ENCODE results near the gene ZNF595.
"Not testable (repeated sequence)": the region's sequence is repeated elsewhere in the genome, so short reads cannot be mapped to it uniquely, and the experiment has no call there.

ZNF595 gene

DNA sequence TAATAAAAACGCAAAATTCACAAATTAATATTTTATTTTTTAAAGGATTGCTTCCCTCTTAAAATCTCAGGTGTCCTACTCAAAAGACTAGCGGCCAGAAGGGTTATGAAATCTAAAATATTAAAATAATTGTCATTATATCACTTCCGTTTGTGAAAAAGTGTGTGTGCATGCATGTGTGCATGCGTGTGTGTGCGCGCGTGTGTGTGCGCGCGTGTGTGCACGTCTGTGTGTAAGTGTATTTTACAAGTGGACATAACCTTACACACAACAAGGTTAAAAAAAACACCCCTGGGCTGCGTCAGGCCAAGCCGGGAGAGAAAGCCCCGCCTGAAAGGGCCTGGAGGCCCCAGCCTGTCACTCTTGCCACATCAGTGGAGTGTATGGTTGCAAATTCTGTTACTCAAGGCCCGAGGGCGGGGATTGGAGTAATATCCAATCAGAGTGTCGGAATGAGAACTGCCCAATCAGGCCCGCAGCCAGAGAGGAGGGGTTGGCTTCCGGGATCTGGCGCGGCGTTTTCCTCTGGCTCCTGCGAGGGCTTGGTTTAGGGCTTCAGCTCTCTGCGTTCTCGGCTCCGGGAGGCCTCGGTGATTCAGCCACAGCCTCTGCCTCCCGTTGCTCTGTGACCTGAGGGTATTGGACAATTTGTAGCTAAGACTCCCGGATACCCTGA lies at the start of gene ZNF595:
Gene ZNF595, plus strand, starts transcription at position 518 of the 676 bp plus-strand sequence. CDS start 168 bp downstream, outside the sequence.
- not testable (repeated sequence) for DNase-seq

- DNase-seq, result not testable (repeated sequence)
These were observed 42.9 kb upstream of the ZNF595 start for GRCh38 chr4:9937-10870.

GRCh38 chr4:11095-11815 lies 41.9 kb upstream of the ZNF595 start:
- not testable (repeated sequence) for DNase-seq

DNA sequence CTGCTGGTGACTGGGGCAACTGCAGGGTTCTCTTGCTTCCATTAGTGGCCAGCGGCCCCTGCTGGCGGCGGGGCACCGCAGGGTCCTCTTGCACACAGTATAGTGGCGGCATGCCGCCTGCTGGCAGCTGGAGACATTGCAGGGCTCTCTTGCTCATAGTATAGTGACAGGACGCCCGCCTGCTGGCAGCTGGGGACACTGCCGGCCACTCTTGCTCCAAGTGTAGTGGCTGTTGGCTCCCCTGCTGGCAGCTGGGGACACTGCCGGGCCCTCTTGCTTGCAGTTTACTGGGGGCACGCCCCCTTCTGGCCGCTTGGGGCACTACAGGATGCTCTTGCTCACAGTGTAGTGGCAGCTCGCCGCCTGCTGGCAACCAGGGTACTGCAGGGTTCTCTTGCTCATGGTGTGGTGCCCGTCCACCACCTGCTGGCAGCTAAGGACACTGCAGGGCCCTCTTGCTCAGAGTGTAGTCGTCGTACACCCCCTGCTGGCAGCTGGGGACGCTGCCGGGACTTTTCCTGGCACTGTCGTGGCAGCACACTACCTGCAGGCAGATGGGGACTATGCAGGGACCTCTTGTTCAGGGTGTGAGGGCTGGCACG lies 41.2 kb upstream of the ZNF595 start:
- not testable (repeated sequence) for DNase-seq

DNA sequence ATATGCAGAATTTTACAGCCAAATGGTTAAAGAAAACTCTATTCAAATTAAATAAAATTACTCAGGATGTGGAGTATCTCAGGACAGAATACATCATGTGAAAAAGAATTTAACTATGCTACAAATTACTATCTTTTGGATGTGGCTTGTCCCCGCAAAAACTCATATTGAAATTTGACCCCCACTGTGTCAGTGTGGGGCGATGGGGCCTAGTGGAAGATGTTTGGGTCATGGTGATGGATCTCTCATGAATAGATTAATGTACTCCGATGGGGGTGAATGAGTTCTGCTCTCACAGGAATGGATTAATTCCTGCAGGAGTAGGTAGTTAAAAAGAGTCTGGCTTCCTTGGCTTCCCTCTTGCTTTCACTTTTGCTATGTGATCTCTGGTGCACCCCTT lies 35.0 kb upstream of the ZNF595 start:
- DNase-seq, result not testable (repeated sequence)

DNA sequence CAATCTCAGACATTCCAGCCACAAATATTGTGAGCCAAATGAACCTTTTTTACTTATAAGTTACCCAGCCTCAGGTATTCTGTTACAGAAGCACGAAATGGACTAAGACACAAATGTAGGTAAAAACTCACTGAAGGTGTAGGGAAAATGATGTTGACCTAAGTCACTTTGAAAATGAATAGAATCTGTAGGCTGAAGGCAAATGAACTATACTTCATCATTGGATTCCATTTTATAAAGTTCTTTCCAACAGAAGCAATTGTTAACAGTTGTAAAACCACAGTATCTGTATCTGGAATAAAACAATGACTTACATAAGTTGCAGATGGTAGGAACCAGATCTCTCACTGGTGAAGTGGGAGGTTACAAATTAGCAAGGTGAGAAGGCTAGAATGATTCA lies 34.5 kb upstream of the ZNF595 start:
- DNase-seq, result not testable (repeated sequence)

DNA sequence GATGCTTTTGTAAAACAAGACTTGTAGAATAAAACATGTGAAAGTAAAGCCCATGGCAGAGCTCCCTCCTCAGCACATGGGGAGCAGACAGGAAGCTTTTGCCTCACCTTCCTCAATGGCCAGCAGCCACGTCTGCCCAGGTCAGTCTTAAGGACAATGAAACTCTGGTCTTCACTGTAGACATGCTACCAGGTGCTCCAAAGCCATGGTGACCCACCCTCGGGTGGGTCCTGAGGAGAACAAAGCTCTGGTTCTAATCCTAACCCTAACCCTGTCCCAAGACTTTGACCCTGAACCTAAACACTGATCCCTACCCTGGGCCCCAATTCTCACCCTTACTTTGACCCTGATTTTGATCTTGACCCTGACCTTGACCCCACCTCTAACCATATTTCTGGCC lies 30.2 kb upstream of the ZNF595 start:
- DNase-seq, result not testable (repeated sequence)

GRCh38 chr4:24359-24758 lies 28.8 kb upstream of the ZNF595 start:
- DNase-seq, result not testable (repeated sequence)

- not testable (repeated sequence) for DNase-seq
These were observed 25.6 kb upstream of the ZNF595 start for GRCh38 chr4:27501-27900.

- DNase-seq, result not testable (repeated sequence)
These were observed 24.2 kb upstream of the ZNF595 start for GRCh38 chr4:28767-29542.

GRCh38 chr4:33314-33713 lies 19.8 kb upstream of the ZNF595 start:
- DNase-seq, result not testable (repeated sequence)

- DNase-seq, result not testable (repeated sequence)
These were observed 16.3 kb upstream of the ZNF595 start for GRCh38 chr4:36559-37415.

DNA sequence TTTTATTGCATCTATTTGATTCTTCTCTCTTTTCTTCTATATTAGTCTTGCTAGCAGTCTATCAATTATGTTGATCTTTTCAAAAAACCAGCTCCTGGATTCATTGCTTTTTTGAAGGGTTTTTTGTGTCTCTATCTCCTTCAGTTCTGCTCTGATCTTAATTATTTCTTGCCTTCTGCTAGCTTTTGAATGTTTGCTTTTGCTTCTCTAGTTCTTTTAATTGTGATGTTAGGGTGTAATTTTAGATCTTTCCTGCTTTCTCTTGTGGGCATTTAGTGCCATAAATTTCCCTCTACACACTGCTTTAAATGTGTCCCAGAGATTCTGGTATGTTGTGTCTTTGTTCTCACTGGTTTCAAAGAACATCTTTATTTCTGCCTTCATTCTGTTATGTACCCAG lies 14.9 kb upstream of the ZNF595 start:
- DNase-seq, result not testable (repeated sequence)

- DNase-seq, result not testable (repeated sequence)
These were observed 9.7 kb upstream of the ZNF595 start for GRCh38 chr4:43375-43774.

GRCh38 chr4:51253-51652 lies 1.9 kb upstream of the ZNF595 start:
- not testable (repeated sequence) for DNase-seq

DNA sequence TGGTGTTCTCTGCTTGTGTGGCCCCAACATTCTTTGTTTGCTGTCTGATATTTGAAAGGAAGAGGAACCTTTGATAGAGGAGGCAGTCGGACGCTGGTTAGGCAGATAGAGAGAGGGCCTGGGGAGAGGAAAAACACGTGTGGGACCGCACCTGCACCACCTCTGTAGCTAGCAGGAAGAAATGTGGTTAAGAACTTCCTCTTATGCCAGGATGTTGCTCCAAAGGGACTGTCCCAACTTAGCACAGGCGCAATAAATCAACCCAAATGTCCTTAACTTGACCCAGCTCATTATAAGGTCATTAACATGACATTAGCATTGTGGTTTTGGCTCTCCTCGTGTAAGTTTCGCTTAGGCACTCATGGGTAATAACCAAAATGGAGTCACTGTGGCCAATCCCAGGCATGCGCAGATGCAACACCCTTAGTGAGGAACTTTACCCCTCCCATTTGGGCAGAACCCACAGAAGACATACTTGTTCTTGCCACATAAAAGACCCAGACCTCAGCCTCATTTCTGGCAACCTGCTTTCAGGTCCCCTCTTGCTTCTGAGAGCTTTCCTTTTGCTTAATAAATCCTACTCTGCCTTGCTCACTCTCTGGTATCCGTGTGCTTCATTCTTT lies 1.4 kb upstream of the ZNF595 start:
- not testable (repeated sequence) for DNase-seq

- not testable (repeated sequence) for DNase-seq
These were observed 400 bp downstream of the ZNF595 start for GRCh38 chr4:53521-53920.

DNA sequence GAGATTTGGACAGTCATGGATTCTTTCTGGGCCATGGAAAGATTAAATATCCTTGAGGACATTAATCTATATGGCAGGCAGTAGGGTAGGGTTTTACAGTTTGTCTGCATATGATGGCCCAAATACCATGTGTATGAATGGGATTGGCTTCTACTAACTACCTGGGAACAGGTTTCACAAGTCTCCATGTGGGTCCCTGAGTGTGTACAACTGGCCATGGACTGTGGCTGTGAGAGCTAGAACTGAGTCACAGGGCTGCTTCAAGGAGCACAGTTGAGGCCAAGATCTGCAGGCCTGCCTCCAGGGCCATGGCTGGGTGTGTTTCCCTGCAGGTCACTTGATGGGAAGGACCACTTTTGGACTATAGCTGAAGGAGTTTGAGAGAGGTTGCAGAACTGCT lies 11.6 kb downstream of the ZNF595 start:
- not testable (repeated sequence) for DNase-seq

DNA sequence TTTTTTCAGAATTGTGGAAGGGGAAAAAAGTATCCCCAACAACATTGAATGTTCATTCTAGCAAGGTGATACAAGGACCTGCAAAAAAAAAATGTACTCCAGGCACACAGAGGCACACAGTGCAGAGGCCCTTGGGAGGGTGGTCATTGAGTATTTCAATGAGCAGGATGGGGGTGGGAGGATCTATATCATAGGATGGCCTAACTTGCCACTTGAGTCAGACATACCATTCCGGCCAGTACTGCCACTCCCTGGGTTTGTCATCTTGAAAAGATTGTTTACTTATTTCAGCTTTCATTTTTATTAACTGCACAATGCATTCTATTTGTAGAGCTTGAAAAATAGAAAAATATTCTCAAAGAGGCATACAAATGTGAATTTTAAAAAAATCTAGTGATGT lies 18.7 kb downstream of the ZNF595 start:
- no peak for DNase-seq

- DNase-seq, result no peak
These were observed 32.8 kb downstream of the ZNF595 start for GRCh38 chr4:85951-86350.
